ENCODE results near the gene USP13. TPM values are rescaled to one million over a fixed set of nuclear protein-coding genes. Genes with fewer than 3 reads are reported as not detected.

Gene USP13
- total and polyA plus RNA-seq, 2 experiments from 2014 or later: 6.0 to 8.2 TPM

DNA sequence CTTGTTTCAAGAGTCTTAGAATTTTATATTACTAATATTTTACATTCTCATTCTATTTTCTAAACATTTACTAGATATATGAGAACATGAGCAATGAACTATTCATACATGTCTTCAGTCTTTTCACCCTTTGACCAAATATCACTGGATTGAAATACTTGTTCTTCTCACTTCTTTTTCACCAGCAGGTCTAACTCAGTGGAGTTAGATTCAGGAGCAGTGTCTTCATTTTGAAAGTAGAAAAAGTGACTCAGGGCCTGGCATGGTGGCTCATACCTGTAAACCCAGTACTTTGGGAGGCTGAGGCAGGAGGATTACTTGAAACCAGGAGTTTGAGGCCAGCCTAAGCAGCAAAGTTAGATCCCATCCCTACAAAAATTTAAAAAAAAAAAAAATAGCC is 70.8 kb downstream of the USP13 start:
- Histone ChIP-seq H3F3A (ENCODE audit: insufficient read depth) (no peaks in the 10 kb centered on the region), H3K9me3 (ENCODE audit: low read depth) (no peaks in the 10 kb centered on the region), H2AFZ (no peak overlapping the region), H3K27me3 (replicated peaks; ENCODE audit: insufficient read depth) (no peaks in the 10 kb centered on the region), H3K79me2 (ENCODE audit: insufficient read depth) (peaks cover 6% of the 10 kb centered on the region; the same call in 1 of the 2 replicates), H3K9ac (no peak overlapping the region), H3K4me3 (no peak overlapping the region), H3K27ac (no peak overlapping the region), H3K36me3 (ENCODE audit: low read depth) (no peaks in the 10 kb centered on the region), H3K9me2 (ENCODE audit: insufficient read depth) (no peaks in the 10 kb centered on the region), H4K20me1 (ENCODE audit: insufficient read depth) (no peaks in the 10 kb centered on the region), H3K4me2 (ENCODE audit: unreplicated experiment) (no peak overlapping the region), H3K4me1 (ENCODE audit: insufficient read depth) (no peaks in the 10 kb centered on the region)
- TF ChIP-seq EZH2phosphoT487 (IDR thresholded peaks at IDR 0.05; ENCODE audit: insufficient read depth, low read depth) (no peak), EZH2 (IDR thresholded peaks at IDR 0.05; ENCODE audit: insufficient read depth, poor library complexity, severe bottlenecking) (no peak)
- DNase-seq: no peak
- in situ Hi-C loops (cut with MboI): no loop called here

DNA sequence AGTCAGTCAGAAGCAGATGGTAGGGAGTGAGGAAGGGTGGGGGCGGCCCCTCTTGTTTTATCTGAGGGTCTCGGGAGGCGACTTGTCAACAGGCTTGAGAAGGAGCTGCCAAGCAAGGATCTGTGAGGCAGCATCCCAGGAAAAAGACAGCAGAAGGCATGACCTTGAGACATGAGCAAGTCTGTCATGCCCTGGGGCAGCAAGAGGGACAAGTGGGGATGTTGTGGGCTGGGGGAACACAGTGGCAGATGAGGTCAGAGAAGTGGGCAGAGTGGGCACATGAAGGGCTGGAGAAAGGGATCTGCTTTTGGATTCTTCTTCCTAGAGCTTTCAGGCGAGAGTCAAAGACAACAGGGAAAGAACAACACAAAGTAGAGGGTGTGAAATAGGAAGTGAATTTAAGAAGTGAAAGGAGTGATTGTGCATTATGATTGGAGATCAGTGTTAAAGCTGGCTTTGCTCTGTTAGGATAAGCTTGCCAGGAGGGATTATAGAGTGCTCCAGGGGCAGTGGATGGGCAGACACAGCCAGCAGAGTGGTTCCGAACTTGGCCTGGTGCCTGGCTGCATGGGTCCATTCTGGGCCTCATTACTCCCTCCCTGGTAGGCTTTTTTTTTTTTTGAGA is 73.3 kb downstream of the USP13 start:
- Histone ChIP-seq H3K4me3 (no peak overlapping the region), H3K79me2 (ENCODE audit: insufficient read depth) (no peaks in the 10 kb centered on the region), H3K36me3 (ENCODE audit: low read depth) (no peaks in the 10 kb centered on the region), H3K9me2 (ENCODE audit: insufficient read depth) (no peaks in the 10 kb centered on the region), H3K4me2 (ENCODE audit: unreplicated experiment) (no peak overlapping the region), H3F3A (ENCODE audit: insufficient read depth) (no peaks in the 10 kb centered on the region), H3K9me3 (ENCODE audit: low read depth) (no peaks in the 10 kb centered on the region), H4K20me1 (ENCODE audit: insufficient read depth) (no peaks in the 10 kb centered on the region), H3K27ac (no peak overlapping the region), H3K27me3 (replicated peaks; ENCODE audit: insufficient read depth) (no peaks in the 10 kb centered on the region), H3K4me1 (ENCODE audit: insufficient read depth) (no peaks in the 10 kb centered on the region), H2AFZ (no peak overlapping the region), H3K9ac (no peak overlapping the region)
- no peak for DNase-seq
- TF ChIP-seq EZH2 (IDR thresholded peaks at IDR 0.05; ENCODE audit: insufficient read depth, poor library complexity, severe bottlenecking) (no peak), EZH2phosphoT487 (IDR thresholded peaks at IDR 0.05; ENCODE audit: insufficient read depth, low read depth) (no peak)
- 94 to 99% methylated on average over 4 to 5 of the region's 5 CpGs for WGBS, 2 experiments (ENCODE audit: low coverage in 1 of 2, low lambda C conversion rate in 2 of 2, missing lambda C conversion rate in 2 of 2)
- in situ Hi-C loops (cut with MboI): no loop called here

DNA sequence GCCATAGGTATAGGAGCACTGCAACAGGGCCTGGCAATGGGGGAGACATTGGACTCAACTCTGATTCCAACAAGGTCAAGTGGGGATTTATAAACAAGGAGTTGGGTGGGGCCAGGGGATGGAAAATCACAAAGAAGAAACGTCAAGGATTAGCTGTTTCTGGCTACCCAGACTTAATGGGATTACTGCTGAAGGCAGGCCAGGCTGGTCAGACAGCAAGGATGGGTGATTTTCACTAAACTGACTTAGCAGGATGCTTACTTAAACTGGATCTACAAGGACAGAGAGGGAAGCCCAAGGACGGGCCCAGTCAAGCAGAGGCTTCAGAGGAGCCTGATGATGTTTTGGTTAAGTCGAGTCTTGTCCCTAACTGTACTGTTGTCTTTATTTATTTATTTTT is 76.2 kb downstream of the USP13 start:
- 74 to 81% methylated on average over 3 of the region's 3 CpGs for WGBS, 2 experiments (ENCODE audit: low coverage in 1 of 2, low lambda C conversion rate in 2 of 2, missing lambda C conversion rate in 2 of 2)
- no peaks in the 10 kb centered on the region for H3K79me2 ChIP-seq (ENCODE audit: insufficient read depth)
- in situ Hi-C loops (cut with MboI): no loop called here
- H4K20me1 ChIP-seq (ENCODE audit: insufficient read depth): no peaks in the 10 kb centered on the region
- H3K36me3 ChIP-seq (ENCODE audit: low read depth): no peaks in the 10 kb centered on the region
- DNase-seq: no peak
- no peaks in the 10 kb centered on the region for H3F3A ChIP-seq (ENCODE audit: insufficient read depth)
- H3K4me1 ChIP-seq (ENCODE audit: insufficient read depth): no peaks in the 10 kb centered on the region
- no peak overlapping the region for H3K9ac ChIP-seq
- no peak overlapping the region for H3K4me3 ChIP-seq
- no peaks in the 10 kb centered on the region for H3K9me2 ChIP-seq (ENCODE audit: insufficient read depth)
- TF ChIP-seq EZH2phosphoT487 (IDR thresholded peaks at IDR 0.05; ENCODE audit: insufficient read depth, low read depth): no peak
- no peak overlapping the region for H3K4me2 ChIP-seq (ENCODE audit: unreplicated experiment)
- no peaks in the 10 kb centered on the region for H3K27me3 ChIP-seq (replicated peaks; ENCODE audit: insufficient read depth)
- no peaks in the 10 kb centered on the region for H3K9me3 ChIP-seq (ENCODE audit: low read depth)
- H3K27ac ChIP-seq: no peak overlapping the region
- H2AFZ ChIP-seq: no peak overlapping the region

DNA sequence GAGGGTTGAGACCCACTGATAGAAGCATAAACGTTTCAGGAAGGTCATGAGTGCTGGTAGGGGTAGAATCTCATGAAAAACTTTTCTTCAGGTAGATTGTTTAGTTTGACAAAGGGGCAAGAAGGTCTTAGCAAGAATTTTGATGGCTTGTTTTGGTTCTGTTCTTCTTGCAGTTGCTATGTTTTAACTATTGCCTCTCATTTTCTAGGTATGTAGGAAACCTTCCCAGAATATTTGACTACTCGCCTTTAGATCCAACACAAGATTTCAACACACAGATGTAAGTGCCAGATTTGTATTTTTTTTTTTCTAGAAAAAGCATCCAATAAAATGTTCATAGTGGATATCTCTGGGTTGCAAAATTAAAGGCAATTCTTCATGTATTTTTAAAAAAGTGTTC is 77.1 kb downstream of the USP13 start:
- Histone ChIP-seq H3K9me2 (ENCODE audit: insufficient read depth) (no peaks in the 10 kb centered on the region), H3K27me3 (replicated peaks; ENCODE audit: insufficient read depth) (no peaks in the 10 kb centered on the region), H2AFZ (no peak overlapping the region), H3K27ac (no peak overlapping the region), H3K36me3 (ENCODE audit: low read depth) (no peaks in the 10 kb centered on the region), H3K4me3 (no peak overlapping the region), H3K4me2 (ENCODE audit: unreplicated experiment) (no peak overlapping the region), H4K20me1 (ENCODE audit: insufficient read depth) (no peaks in the 10 kb centered on the region), H3K79me2 (ENCODE audit: insufficient read depth) (no peaks in the 10 kb centered on the region), H3F3A (ENCODE audit: insufficient read depth) (no peaks in the 10 kb centered on the region), H3K9me3 (ENCODE audit: low read depth) (no peaks in the 10 kb centered on the region), H3K4me1 (ENCODE audit: insufficient read depth) (peaks cover 3% of the 10 kb centered on the region; the same call in 1 of the 2 replicates), H3K9ac (no peak overlapping the region)
- in situ Hi-C loops (cut with MboI): no loop called here
- DNase-seq: no peak
- 63 to 75% methylated on average over 2 of the region's 2 CpGs for WGBS, 2 experiments (ENCODE audit: low coverage in 1 of 2, low lambda C conversion rate in 2 of 2, missing lambda C conversion rate in 2 of 2)
- TF ChIP-seq EZH2phosphoT487 (IDR thresholded peaks at IDR 0.05; ENCODE audit: insufficient read depth, low read depth): no peak
- no peak for TF ChIP-seq EZH2 (IDR thresholded peaks at IDR 0.05; ENCODE audit: insufficient read depth, poor library complexity, severe bottlenecking)

DNA sequence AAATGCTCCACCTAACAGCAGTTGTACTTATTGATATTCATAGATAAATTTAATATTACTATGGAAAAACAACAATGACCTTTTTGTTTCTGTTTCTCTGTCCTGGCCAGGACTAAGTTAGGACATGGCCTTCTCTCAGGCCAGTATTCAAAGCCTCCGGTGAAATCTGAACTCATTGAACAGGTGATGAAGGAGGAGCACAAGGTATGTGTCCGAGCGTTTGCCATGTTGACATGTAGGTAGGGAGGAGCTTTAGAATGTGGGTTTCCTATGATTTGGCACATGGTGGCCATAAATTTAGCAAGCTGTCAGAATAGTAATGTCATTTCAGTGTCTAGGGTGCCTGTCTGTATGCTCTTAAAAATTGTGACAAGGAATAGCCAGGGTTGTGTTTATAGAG is 77.7 kb downstream of the USP13 start:
- no peaks in the 10 kb centered on the region for H3K27me3 ChIP-seq (replicated peaks; ENCODE audit: insufficient read depth)
- no peaks in the 10 kb centered on the region for H4K20me1 ChIP-seq (ENCODE audit: insufficient read depth)
- H3K4me3 ChIP-seq: no peak overlapping the region
- DNase-seq: no peak
- no peaks in the 10 kb centered on the region for H3F3A ChIP-seq (ENCODE audit: insufficient read depth)
- no peaks in the 10 kb centered on the region for H3K79me2 ChIP-seq (ENCODE audit: insufficient read depth)
- H3K9ac ChIP-seq: no peak overlapping the region
- no peak overlapping the region for H3K4me2 ChIP-seq (ENCODE audit: unreplicated experiment)
- in situ Hi-C loops (cut with MboI): no loop called here
- TF ChIP-seq EZH2phosphoT487 (IDR thresholded peaks at IDR 0.05; ENCODE audit: insufficient read depth, low read depth): no peak
- TF ChIP-seq EZH2 (IDR thresholded peaks at IDR 0.05; ENCODE audit: insufficient read depth, poor library complexity, severe bottlenecking): no peak
- no peak overlapping the region for H3K27ac ChIP-seq
- no peak overlapping the region for H2AFZ ChIP-seq
- H3K9me2 ChIP-seq (ENCODE audit: insufficient read depth): no peaks in the 10 kb centered on the region
- no peaks in the 10 kb centered on the region for H3K9me3 ChIP-seq (ENCODE audit: low read depth)
- H3K36me3 ChIP-seq (ENCODE audit: low read depth): no peaks in the 10 kb centered on the region
- WGBS, 2 experiments (ENCODE audit: low coverage in 1 of 2, low lambda C conversion rate in 2 of 2, missing lambda C conversion rate in 2 of 2): 98 to 100% methylated on average over 3 of the region's 3 CpGs
- H3K4me1 ChIP-seq (ENCODE audit: insufficient read depth): peaks cover 3% of the 10 kb centered on the region; the same call in 1 of the 2 replicates

Measured in GM23248 (cell line).